T-helper 2 cell treated with Interferon-gamma antibody and Interleukin-4, amounts not matched to agents 100 ng/mL and 5 ng/mL, for 36 hours (primary cell): Measurements from ENCODE around the gene FAM131C. TPM values are rescaled to one million over a fixed set of nuclear protein-coding genes. Genes with fewer than 3 reads are reported as not detected.
"Not testable (repeated sequence)": the region's sequence is repeated elsewhere in the genome, so short reads cannot be mapped to it uniquely, and the experiment has no call there.

ENCODE experiments used
- intact Hi-C: fragments of 100-400 bp; cut with micrococcal nuclease; formaldehyde crosslinking; loops from one replicate; pipeline ENCODE4 v1.15.1; 2023
- total RNA-seq: library from RNA; stranded (reverse); gene quantifications from 2 replicates; pipeline ENCODE4 v1.2.3, GENCODE V29; 2022

Gene FAM131C
- total RNA-seq, 1 donor from 2014 or later, result 0.45 TPM

DNA sequence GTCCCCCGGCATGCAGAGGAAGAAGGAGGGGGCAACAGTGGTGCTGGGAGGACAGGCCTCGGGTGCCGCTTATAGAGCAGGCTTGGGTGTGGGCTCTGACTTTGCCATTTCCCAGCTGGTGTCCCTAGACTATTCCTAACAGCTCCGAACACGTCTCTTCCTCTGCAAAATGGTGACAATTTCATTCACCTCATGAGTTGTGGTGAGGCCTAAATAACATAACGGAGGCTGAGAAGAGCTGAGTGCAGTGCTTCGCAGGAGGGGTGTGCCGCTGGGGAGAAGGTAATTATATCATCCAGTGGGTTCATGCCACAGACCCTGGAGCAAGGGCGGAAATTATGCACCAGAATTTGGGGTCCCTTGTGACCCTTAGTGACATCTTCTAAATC lies 10.8 kb downstream of the FAM131C start:
- intact Hi-C loops, result not testable (repeated sequence)

DNA sequence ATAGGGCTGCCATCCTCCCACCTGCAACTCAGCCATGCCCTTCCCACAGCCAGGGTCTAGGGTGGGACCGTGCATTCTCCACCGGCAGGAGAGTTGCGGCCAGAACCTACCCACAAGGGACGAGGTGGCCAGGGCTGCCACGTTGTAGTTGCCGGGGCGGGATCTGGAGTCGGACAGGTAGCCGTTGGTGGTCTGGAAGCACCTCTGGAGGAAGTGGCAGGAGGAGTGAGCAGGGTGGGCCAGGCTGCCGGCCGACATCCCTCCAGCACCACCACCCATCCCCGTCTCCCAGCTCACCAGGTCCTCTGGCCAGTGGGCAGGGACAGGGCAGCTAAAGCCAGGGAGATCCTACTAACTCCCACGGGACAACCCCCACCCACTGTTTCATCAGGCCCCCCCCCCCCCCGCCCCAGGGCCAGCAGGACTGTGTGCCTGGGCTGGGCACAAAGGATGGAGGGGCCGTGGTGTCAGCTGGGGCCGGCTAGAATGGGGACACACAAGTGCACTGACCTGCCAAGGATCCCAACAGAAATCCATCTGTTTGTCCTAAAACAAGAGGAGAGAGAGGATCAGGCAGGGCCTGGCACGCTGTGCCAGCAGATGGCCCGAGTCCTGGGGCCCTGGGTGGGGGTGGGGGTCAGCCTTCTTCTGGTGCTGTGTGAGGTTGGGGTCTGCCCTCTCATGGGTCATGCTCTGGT lies 11.3 kb downstream of the FAM131C start:
- intact Hi-C loops, result not testable (repeated sequence)

GRCh38 chr1:16061266-16061665 lies 12.2 kb downstream of the FAM131C start:
- intact Hi-C loops, result no loop called here

GRCh38 chr1:16058394-16059120 lies 14.9 kb downstream of the FAM131C start:
- intact Hi-C loops, result not testable (repeated sequence)

- intact Hi-C loops, result loop anchor here (2.0 kb wide), 1 partner anchor 25 kb away; no protein-coding TSS in a partner anchor
These were observed 16.0 kb downstream of the FAM131C start for GRCh38 chr1:16057314-16057915.

DNA sequence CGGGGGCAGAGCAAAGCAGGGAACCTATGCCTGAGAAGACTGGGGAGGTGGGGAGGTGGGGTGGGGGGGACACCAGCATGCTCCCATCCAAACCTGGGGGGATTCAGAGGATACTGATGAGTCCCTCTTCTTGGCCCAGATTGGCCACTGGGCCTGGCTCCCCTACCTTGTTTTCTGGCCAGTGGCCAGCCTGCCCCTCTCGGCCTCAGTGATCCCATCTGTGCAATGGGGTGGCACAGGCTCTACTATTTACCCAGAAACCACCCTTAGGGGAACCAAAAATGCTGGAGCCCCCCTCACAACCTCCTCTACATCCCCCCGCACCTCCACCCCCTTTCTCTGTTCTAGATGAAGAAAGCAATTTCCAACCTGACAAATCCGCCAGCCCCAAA lies 16.9 kb downstream of the FAM131C start:
- intact Hi-C loops, result loop anchor here (1.0 to 2.0 kb wide), 4 partner anchors 24 to 264 kb away; no protein-coding TSS in a partner anchor

DNA sequence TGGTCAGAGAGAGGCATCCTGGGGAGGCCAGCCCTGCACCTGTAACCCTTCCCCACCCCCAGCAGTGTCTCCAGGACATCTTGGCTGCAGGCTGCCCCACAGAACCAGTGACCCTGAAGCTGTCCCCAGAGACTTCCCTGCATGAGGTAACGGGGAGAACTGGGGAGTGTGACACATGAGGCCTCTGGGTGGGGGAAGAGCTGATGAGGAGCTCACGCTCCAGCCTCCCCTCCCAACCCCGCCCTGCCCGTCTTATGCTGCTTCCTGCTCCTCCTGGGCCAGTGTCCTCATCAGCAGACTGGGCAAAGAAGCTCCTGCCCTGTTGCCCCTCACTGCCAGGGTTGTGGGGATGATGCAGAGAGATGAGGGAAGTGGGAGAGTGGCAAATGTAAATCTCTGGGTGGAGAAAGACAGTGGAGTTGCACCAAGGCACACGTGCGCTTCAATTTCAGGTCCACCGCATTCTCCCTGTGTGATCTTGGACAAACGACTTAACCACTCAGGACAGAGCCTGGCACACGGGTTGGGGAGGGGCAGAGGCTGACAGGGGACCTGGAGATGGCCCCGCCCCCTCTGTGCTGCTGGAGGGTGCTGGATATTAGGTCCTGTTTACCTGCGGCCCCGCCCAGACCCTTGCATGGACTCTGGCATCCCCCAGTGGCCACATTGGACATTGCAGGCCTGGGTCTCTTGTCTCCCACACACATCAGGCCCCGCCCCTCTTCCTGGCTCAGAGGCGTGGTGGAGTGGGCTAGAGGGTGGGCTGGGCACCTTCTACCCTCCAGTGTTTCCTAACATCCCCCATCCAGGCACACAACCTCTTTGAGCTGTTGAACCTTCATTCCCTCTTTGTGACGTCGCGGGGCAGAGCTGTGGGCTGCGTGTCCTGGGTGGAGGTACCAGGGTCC lies 17.6 kb downstream of the FAM131C start:
- intact Hi-C loops, result loop anchor here (1.0 to 2.0 kb wide), 4 partner anchors 23 to 264 kb away; no protein-coding TSS in a partner anchor

GRCh38 chr1:16054598-16055540 lies 18.6 kb downstream of the FAM131C start:
- intact Hi-C loops, result no loop called here

DNA sequence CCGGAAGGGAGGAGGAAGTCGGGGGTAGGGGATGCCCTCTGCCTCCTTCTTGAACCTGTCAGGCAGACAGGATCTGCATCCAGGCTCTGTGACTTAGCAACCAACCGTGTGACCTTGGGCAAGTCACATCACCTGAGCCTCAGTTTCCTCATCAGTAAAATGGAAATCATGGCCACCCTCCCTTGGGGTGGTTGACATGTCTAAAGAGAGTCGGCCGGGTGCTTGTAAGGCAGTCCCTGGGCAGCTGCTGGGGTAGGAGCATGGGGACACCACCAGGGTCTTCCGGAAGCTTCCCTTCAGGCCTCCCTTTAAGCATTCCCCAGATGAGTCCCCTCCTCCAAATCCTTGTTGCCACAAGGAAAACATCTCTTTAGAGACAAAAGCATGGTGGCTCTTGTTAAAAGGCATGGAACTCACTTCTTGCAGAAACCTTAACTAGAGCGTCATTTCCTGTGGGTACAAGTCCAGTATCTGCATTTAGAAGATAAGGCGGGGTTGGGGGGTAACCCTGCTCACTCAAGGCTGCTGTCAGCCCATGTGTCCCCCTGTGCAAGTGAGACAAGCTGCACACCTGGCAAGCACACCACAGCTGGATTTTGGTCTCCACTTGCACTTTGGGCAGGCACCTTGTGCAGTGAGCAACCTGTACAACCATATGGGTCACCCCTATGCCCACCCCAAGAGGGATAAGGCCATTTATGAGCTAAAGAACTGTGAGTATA lies 19.5 kb downstream of the FAM131C start:
- intact Hi-C loops, result no loop called here

- intact Hi-C loops, result not testable (repeated sequence)
These were observed 21.5 kb downstream of the FAM131C start for GRCh38 chr1:16051949-16052348.

DNA sequence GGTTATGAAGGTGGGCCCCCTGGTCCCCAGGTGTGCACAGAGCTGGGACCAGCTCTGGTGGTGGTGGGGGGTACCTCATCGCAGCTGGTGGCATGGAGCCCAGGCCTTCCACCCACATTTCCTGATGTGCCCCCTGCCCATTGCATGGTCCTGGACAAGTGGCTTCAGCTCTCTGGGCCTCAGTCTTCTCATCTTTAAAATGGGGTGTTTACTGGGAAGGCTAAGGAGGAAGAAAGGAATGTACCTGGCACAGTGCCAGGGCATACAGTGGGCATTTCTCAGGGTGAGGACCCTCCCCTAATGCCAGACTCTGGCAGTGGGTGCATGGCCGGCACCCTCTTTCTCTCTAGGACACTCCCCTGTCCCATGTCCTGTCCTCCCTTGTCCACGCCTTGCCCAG lies 22.4 kb downstream of the FAM131C start:
- intact Hi-C loops, result no loop called here

- intact Hi-C loops, result no loop called here
These were observed 23.1 kb downstream of the FAM131C start for GRCh38 chr1:16050328-16050727.

GRCh38 chr1:16048573-16049189 lies 24.8 kb downstream of the FAM131C start:
- intact Hi-C loops, result no loop called here

DNA sequence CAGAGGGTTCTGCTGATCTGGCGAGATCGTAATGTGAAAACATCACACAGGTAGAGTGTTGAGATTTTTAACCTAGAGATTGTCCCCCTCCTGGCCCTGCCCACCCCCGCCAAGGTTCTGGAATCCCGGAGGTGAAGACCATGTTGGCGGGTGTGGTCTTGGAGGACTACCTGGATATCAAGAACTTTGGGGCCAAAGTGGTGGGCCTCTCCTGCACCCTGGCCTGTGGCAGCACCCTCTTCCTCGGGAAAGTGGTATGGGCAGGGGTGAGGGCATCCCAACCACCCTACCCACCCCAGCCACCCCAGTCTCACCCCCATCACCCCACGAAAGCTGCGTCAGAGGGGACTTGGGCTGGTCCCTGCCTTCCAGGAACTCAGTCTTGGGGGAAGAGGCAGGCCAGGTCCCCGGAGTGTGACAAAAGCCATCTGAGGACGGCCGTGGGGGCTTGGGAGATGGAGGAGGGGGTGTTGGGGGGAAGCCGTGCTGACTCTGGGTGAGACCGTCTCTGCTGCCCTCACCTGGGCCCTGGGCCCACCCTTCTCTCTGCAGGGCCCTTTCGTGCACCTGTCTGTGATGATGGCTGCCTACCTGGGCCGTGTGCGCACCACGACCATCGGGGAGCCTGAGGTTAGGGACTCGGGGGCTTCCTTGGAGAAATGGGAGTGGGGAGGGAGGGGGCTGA lies 25.5 kb downstream of the FAM131C start:
- intact Hi-C loops, result no loop called here

DNA sequence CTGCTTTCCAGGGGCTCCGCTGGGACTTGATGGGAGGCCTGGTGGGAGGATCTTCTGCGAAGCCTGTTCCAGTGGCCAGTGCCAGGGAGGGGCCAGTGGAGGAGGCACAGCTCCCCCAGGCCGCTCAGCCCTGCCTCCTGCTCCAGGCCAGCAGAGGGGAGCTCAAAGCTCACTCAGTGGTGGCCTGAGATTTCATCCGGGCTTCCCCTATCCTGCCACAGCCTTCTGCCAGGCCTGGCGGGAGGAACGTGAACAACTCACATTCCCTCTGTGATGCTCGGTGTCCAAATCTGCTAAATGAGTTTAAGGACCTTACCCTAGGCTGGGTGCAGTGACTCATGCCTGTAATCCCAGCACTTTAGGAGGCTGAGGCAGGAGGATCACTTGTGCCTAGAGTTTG lies 26.6 kb downstream of the FAM131C start:
- intact Hi-C loops, result no loop called here

GRCh38 chr1:16043950-16044349 lies 29.5 kb downstream of the FAM131C start:
- intact Hi-C loops, result no loop called here

DNA sequence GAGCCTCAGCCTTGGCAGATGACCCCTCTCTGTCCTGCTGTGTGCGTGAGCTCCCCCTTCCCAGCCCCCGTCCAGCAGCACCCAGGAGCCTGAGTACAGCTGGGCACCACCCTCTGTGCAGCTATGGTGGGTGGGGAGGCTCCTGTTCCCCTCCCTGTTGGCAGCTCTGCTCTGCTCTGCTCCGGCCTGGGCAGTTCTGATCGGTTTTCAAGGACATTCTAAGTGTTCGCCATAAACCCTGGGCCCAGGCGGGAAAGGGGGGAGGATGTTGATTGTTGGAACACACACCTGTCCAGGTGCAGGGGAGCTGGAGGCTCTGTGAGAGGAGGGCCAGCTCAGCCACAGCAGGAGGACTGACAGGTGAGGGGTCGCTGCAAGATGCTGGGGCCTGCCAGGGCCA lies 29.9 kb downstream of the FAM131C start, which contains the start of gene CLCNKB:
Gene CLCNKB (plus strand): TSS at position 262 of the 400 bp plus-strand sequence. CDS start 711 bp downstream, outside the sequence.
- intact Hi-C loops, result no loop called here

DNA sequence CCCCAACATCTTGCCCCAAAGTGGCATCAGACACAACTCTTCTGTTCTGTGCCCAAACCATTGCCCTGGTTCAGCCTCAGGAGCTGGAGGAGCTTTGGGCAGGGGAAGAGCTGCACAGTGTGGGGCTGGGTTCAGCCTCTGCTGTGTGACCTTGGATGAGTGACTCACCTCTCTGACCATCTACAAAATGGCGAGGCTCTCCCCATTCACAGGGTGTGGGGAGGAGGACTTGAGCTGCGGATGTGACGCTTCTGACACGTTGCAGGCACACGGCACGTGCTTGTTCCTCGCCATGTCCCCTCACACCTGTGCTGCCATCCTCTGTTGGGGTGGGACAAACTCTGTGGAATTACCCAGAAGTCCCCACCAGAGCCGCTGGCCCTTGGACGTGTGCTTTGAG lies 30.8 kb downstream of the FAM131C start:
- intact Hi-C loops, result not testable (repeated sequence)
